ENCODE results near the gene CTTNBP2. TPM values are rescaled to one million over a fixed set of nuclear protein-coding genes. Genes with fewer than 3 reads are reported as not detected.

CTTNBP2 gene
- total RNA-seq, 1 donor from 2014 or later, result 1.2 TPM

- TF ChIP-seq, protein P1, sequence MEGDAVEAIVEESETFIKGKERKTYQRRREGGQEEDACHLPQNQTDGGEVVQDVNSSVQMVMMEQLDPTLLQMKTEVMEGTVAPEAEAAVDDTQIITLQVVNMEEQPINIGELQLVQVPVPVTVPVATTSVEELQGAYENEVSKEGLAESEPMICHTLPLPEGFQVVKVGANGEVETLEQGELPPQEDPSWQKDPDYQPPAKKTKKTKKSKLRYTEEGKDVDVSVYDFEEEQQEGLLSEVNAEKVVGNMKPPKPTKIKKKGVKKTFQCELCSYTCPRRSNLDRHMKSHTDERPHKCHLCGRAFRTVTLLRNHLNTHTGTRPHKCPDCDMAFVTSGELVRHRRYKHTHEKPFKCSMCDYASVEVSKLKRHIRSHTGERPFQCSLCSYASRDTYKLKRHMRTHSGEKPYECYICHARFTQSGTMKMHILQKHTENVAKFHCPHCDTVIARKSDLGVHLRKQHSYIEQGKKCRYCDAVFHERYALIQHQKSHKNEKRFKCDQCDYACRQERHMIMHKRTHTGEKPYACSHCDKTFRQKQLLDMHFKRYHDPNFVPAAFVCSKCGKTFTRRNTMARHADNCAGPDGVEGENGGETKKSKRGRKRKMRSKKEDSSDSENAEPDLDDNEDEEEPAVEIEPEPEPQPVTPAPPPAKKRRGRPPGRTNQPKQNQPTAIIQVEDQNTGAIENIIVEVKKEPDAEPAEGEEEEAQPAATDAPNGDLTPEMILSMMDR (IDR thresholded peaks at IDR 0.05; ENCODE audit: borderline replicate concordance), result no peak
Observed at GRCh38 chr7:117857718-117858117, 15.5 kb downstream of the CTTNBP2 start.

DNA sequence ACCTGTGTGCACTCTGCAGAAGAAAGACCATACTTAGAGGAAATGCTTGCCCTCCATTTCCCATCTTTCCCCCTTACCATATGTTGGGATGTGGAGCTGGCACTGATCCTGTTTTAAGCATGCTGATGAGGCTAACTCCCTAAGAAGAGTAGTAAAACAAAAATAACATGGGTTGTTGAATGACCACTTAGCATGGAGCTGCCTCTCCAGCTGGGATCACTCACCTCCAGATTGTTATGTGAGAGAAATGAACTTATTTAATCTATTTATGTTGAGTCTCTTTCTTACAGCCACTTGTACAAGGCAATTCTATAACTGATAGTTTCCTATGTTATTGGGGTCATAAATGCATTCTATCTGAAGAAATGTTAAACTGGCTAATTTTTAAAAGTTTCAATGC, 17.0 kb downstream of the CTTNBP2 start:
- H3K4me1 ChIP-seq, result no peaks in the 10 kb centered on the region
- H3K27ac ChIP-seq (replicated peaks), result no peak overlapping the region
- no peaks in the 10 kb centered on the region for H3K27me3 ChIP-seq (ENCODE audit: low read depth)
- H3K9me3 ChIP-seq (replicated peaks), result no peaks in the 10 kb centered on the region
- DNase-seq, result no peak
- H3K4me3 ChIP-seq, result no peak overlapping the region
- intact Hi-C loops (cut with micrococcal nuclease), result no loop called here
- H3K36me3 ChIP-seq, result no peaks in the 10 kb centered on the region
- TF ChIP-seq, protein P1 (IDR thresholded peaks at IDR 0.05; ENCODE audit: borderline replicate concordance), result no peak

More at GRCh38 chr7:117857718-117858117, 15.5 kb downstream of the CTTNBP2 start:
- Histone ChIP-seq H3K4me3 (no peak overlapping the region), H3K9me3 (replicated peaks) (no peaks in the 10 kb centered on the region), H3K36me3 (no peaks in the 10 kb centered on the region), H3K27me3 (ENCODE audit: low read depth) (no peaks in the 10 kb centered on the region), H3K27ac (replicated peaks) (no peak overlapping the region), H3K4me1 (no peaks in the 10 kb centered on the region)
- intact Hi-C loops (cut with micrococcal nuclease), result no loop called here
- no peak for DNase-seq

DNA sequence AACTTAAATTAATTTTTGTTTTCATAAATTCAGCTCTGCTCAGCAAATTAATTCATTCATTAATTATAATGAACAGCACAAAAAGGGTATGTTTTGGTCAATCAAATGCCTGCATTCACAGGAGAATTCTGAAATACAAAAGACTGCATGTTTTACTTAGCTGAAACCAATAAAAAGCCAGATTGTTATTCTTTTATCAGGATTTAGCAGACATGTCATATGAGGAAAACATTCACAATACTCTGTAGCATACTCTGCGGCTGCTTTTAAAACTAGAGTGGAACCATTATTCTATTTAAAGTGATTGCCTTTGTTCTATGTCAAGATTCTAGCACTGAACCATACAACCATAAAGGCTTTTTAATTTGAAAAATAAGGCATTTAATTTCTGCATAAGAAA, 19.1 kb downstream of the CTTNBP2 start:
- Histone ChIP-seq H3K27me3 (ENCODE audit: low read depth) (no peaks in the 10 kb centered on the region), H3K9me3 (replicated peaks) (no peaks in the 10 kb centered on the region), H3K36me3 (no peaks in the 10 kb centered on the region), H3K4me3 (no peak overlapping the region), H3K27ac (replicated peaks) (no peak overlapping the region), H3K4me1 (no peaks in the 10 kb centered on the region)
- TF ChIP-seq, protein P1 (IDR thresholded peaks at IDR 0.05; ENCODE audit: borderline replicate concordance), result no peak
- intact Hi-C loops (cut with micrococcal nuclease), result no loop called here
- no peak for DNase-seq

DNA sequence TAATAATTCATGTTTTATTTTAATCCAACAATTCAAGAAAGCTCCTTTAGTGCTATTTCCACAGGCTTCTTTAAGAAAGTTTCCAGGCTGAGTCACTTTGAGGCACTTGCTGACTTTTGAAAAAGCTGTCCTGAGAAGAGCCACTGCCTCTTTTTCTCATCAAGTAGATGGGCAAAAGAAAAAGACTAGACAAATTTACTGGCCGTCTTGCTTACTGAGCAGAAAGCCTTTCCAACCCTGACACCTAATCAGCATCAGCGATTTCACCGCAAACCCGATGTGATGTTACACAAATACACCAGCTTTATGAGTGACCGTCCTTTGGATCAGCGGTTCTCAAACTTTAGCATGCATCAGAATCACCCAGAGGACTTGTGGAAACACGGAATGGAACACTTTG, 24.3 kb downstream of the CTTNBP2 start:
- no peaks in the 10 kb centered on the region for H3K4me1 ChIP-seq
- no peak for DNase-seq
- TF ChIP-seq, protein P1 (IDR thresholded peaks at IDR 0.05; ENCODE audit: borderline replicate concordance), result no peak

GRCh38 chr7:117844678-117845077, 28.6 kb downstream of the CTTNBP2 start:
- Histone ChIP-seq H3K4me1 (no peaks in the 10 kb centered on the region), H3K36me3 (no peaks in the 10 kb centered on the region), H3K4me3 (no peak overlapping the region), H3K27ac (replicated peaks) (no peak overlapping the region), H3K27me3 (ENCODE audit: low read depth) (no peaks in the 10 kb centered on the region), H3K9me3 (replicated peaks) (peaks cover 9% of the 10 kb centered on the region)
- intact Hi-C loops (cut with micrococcal nuclease), result no loop called here
- no peak for DNase-seq
- TF ChIP-seq, protein P1 (IDR thresholded peaks at IDR 0.05; ENCODE audit: borderline replicate concordance), result no peak

More for the DNA sequence above, 24.3 kb downstream of the CTTNBP2 start:
- Histone ChIP-seq H3K4me3 (no peak overlapping the region), H3K27me3 (ENCODE audit: low read depth) (no peaks in the 10 kb centered on the region), H3K27ac (replicated peaks) (no peak overlapping the region), H3K36me3 (no peaks in the 10 kb centered on the region), H3K9me3 (replicated peaks) (peaks cover 5% of the 10 kb centered on the region)
- intact Hi-C loops (cut with micrococcal nuclease), result no loop called here

DNA sequence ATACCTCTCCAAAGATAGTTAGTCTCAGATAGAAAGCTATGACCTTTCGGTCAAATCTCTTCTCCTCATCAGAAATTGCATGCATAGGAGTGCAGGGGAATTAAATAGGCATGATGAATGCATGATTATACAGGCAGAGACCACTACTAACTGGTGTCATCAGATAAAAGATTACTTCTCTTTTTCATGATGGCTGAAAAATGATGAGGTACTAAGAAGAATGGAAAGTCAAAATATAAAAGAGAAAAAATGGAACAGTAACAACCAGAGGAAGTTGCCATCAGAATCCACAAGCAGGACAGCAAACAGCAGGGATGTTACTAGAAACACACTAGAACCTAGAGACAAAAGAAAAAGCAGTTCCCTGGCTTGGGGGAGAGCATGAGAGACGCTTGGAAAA, 31.6 kb downstream of the CTTNBP2 start:
- TF ChIP-seq, protein P1 (IDR thresholded peaks at IDR 0.05; ENCODE audit: borderline replicate concordance), result no peak
- Histone ChIP-seq H3K9me3 (replicated peaks) (peaks cover 9% of the 10 kb centered on the region), H3K27ac (replicated peaks) (no peak overlapping the region), H3K4me3 (no peak overlapping the region), H3K36me3 (no peaks in the 10 kb centered on the region), H3K4me1 (no peaks in the 10 kb centered on the region), H3K27me3 (ENCODE audit: low read depth) (no peaks in the 10 kb centered on the region)
- DNase-seq, result no peak
- intact Hi-C loops (cut with micrococcal nuclease), result no loop called here
